Osteoblast (primary cell): ENCODE results near the gene RIPOR3. TPM values are rescaled to one million over a fixed set of nuclear protein-coding genes. Genes with fewer than 3 reads are reported as not detected.

ENCODE experiments used
- DNase-seq: peaks from one replicate; pipeline ENCODE4 v3.0.0; 2011; ENCODE audit warnings: low spot score, mixed read lengths; ENCODE audit not compliant: insufficient read length; ENCODE audit errors: missing footprints
- H2AFZ ChIP-seq: 2 replicates; pipeline ENCODE4 v1.6.0; 2011; ENCODE audit warnings: mild to moderate bottlenecking, low read length
- H3K27ac ChIP-seq: 2 replicates; pipeline ENCODE4 v1.5.1; 2011; ENCODE audit warnings: mild to moderate bottlenecking, low read depth, low read length, moderate library complexity
- H3K27me3 ChIP-seq: 2 replicates; pipeline ENCODE4 v1.6.0; 2012; ENCODE audit warnings: mild to moderate bottlenecking, control low read depth, inconsistent platforms, low read length, moderate library complexity; ENCODE audit not compliant: insufficient read depth
- H3K36me3 ChIP-seq: 2 replicates; pipeline ENCODE4 v1.5.1; 2011; ENCODE audit warnings: mild to moderate bottlenecking, low read length, control low read depth, moderate library complexity; ENCODE audit not compliant: insufficient read depth
- H3K4me1 ChIP-seq: 2 replicates; pipeline ENCODE4 v1.5.1; 2011; ENCODE audit warnings: mild to moderate bottlenecking, low read length, control low read depth, moderate library complexity; ENCODE audit not compliant: insufficient read depth
- H3K4me2 ChIP-seq: 2 replicates; pipeline ENCODE4 v1.6.0; 2011; ENCODE audit warnings: mild to moderate bottlenecking, low read length; ENCODE audit not compliant: insufficient read depth
- H3K4me3 ChIP-seq: fragments of 200-600 bp; sonication (generic); 3 replicates; pipeline ENCODE4 v1.5.1; 2012; ENCODE audit warnings: mild to moderate bottlenecking, low read length, inconsistent platforms; ENCODE audit not compliant: insufficient read depth
- H3K79me2 ChIP-seq: 2 replicates; pipeline ENCODE4 v1.6.0; 2012; ENCODE audit warnings: mild to moderate bottlenecking, low read length, control low read depth, inconsistent platforms; ENCODE audit not compliant: insufficient read depth
- H3K9me3 ChIP-seq: 2 replicates; pipeline ENCODE4 v1.5.1; 2011; ENCODE audit warnings: low read depth, low read length, control low read depth
- H4K20me1 ChIP-seq: 2 replicates; pipeline ENCODE4 v1.6.0; 2012; ENCODE audit warnings: mild to moderate bottlenecking, low read length, control low read depth; ENCODE audit not compliant: insufficient read depth
- total RNA-seq: library from RNA; depleted of rRNA; stranded (reverse); fragments of >200 nt; gene quantifications from 2 replicates; pipeline ENCODE4 v1.2.3, GENCODE V29; 2012
- TF ChIP-seq, protein P1 (sequence below): IDR thresholded peaks from 2 replicates; pipeline ENCODE4 v1.5.1; 2011; ENCODE audit warnings: mild to moderate bottlenecking, low read depth, low read length, moderate library complexity; ENCODE audit errors: extremely low read depth

The RIPOR3 gene
- total RNA-seq, 1 donor: 1.1 TPM

DNA sequence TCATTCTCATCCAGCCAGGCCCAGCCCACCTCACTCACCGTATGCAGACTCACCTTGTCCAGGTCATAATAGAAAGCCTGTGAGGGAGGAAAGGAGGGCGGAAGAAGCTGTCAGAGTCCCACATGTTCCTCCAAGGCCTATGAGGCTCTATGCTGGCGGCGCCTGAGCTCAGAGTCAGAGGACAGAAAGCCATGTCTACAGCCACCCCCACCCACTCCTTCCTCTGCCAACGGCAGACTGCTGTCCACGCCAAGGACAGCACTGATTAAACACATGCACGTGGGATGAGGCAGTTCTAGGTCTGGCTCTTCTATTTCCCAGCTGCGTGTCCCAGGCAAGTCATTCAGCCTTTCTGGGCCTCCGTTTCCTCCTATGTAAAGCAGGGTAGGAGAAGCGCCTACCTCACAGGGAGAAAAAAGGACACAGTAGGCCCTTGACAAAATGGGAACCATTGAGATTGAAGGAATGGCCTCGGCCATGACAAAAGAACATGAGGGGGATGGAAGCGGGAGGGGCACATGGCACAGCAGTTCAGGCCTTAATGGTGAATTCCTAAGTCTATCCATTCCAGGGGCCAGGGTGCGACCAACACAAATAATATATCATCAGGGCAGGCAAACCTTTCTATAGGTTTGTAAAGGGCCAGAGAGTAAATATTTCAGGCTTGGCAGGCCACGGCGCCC, 80.1 kb downstream of the RIPOR3 start:
- Histone ChIP-seq H3K4me3 (no peak overlapping the region), H2AFZ (no peak overlapping the region), H4K20me1 (no peaks in the 10 kb centered on the region), H3K36me3 (no peaks in the 10 kb centered on the region), H3K4me1 (peaks cover 3% of the 10 kb centered on the region), H3K27ac (no peak overlapping the region), H3K79me2 (no peaks in the 10 kb centered on the region), H3K27me3 (no peaks in the 10 kb centered on the region), H3K9me3 (no peaks in the 10 kb centered on the region), H3K4me2 (no peak overlapping the region)
- DNase-seq: peak; percentile 91
- TF ChIP-seq, protein P1, sequence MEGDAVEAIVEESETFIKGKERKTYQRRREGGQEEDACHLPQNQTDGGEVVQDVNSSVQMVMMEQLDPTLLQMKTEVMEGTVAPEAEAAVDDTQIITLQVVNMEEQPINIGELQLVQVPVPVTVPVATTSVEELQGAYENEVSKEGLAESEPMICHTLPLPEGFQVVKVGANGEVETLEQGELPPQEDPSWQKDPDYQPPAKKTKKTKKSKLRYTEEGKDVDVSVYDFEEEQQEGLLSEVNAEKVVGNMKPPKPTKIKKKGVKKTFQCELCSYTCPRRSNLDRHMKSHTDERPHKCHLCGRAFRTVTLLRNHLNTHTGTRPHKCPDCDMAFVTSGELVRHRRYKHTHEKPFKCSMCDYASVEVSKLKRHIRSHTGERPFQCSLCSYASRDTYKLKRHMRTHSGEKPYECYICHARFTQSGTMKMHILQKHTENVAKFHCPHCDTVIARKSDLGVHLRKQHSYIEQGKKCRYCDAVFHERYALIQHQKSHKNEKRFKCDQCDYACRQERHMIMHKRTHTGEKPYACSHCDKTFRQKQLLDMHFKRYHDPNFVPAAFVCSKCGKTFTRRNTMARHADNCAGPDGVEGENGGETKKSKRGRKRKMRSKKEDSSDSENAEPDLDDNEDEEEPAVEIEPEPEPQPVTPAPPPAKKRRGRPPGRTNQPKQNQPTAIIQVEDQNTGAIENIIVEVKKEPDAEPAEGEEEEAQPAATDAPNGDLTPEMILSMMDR: no peak

DNA sequence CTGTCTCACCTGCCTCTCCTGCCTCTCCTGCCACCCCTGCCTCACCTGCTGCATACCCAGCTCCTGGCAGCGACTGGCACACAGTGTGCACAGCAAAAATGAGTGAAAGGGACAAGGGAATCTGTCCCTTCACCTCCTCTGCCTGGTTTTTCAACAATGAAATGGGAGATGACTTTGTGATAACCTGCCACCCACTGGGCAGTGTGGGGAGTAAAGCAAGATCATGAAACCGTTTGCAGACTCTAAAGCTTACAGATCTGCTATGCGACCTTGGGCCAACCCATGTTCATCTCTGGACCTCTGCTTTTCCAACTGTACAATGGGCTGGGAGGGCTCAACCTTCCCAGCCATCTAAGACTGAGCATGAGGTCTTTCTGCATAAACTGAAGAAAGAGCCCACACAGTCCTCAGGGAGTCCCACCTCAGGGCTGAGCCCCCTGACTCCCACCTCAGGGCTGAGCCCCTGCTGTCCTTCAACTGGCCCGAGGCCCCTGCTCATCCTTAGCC, 81.1 kb downstream of the RIPOR3 start:
- H2AFZ ChIP-seq: no peak overlapping the region
- H3K9me3 ChIP-seq: no peaks in the 10 kb centered on the region
- no peak overlapping the region for H3K4me2 ChIP-seq
- H4K20me1 ChIP-seq: no peaks in the 10 kb centered on the region
- peak; percentile 92 for DNase-seq
- no peaks in the 10 kb centered on the region for H3K79me2 ChIP-seq
- TF ChIP-seq, protein P1: peak; percentile 17
- H3K4me1 ChIP-seq: peaks cover 3% of the 10 kb centered on the region
- H3K27me3 ChIP-seq: no peaks in the 10 kb centered on the region
- no peak overlapping the region for H3K4me3 ChIP-seq
- no peak overlapping the region for H3K27ac ChIP-seq
- H3K36me3 ChIP-seq: no peaks in the 10 kb centered on the region

DNA sequence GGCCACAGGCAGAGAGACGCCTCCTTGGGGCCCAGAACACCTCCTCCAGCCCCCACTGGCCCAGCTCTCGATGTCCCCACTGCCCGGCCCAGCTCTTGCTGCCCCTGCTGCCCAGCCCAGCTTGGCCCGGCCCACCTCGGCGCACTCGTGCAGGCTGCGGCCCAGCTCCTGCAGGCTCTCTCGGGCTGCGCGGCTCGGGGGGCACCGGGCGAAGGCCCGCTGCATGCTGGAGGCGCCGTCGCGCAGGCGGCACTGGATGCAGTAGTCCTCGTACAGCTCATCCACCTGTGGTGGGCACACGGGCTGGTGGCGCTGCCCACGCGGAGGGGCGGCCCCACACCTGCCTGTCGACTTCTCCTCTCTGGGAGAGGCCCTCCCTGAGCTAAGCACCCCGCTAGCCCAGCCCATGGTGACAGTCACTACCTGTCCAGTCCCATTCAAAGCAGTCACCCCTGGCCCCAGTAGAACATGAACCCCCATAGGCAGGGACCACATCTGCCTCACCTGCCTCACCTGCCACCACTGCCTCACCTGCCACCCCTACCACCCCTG, 81.8 kb downstream of the RIPOR3 start:
- Histone ChIP-seq H3K27me3 (no peaks in the 10 kb centered on the region), H3K27ac (no peak overlapping the region), H2AFZ (no peak overlapping the region), H3K4me3 (no peak overlapping the region), H3K36me3 (no peaks in the 10 kb centered on the region), H4K20me1 (no peaks in the 10 kb centered on the region), H3K4me2 (no peak overlapping the region), H3K9me3 (no peaks in the 10 kb centered on the region), H3K79me2 (no peaks in the 10 kb centered on the region), H3K4me1 (peaks cover 3% of the 10 kb centered on the region)
- DNase-seq: peak; percentile 58
- TF ChIP-seq, protein P1: no peak

DNA sequence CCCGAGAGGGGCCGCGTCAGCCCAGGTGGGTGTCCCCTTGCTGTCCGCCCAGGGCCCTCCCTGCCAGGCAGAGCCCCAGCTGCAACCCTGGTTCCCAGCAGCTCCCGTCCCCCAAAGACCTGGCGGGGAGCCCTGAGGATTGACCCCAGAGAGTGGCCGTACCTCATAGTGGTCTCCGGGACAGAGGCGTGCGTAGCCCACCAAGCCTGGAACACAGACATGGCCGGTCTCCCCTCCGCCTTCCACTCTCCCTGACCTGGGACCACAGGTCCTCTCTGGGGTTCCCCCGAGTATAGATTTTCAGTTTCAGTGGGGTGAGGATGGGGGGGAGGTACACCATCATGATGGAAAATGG, 82.6 kb downstream of the RIPOR3 start:
- TF ChIP-seq, protein P1: no peak
- no peaks in the 10 kb centered on the region for H3K27me3 ChIP-seq
- no peaks in the 10 kb centered on the region for H4K20me1 ChIP-seq
- H3K4me3 ChIP-seq: no peak overlapping the region
- peaks cover 3% of the 10 kb centered on the region for H3K4me1 ChIP-seq
- no peak overlapping the region for H3K4me2 ChIP-seq
- no peaks in the 10 kb centered on the region for H3K79me2 ChIP-seq
- no peak overlapping the region for H3K27ac ChIP-seq
- no peak overlapping the region for H2AFZ ChIP-seq
- peak; percentile 58 for DNase-seq
- no peaks in the 10 kb centered on the region for H3K36me3 ChIP-seq
- no peaks in the 10 kb centered on the region for H3K9me3 ChIP-seq
